Neural cell (in vitro differentiated cells): ENCODE results near the gene HHIPL1. TPM values are rescaled to one million over a fixed set of nuclear protein-coding genes. Genes with fewer than 3 reads are reported as not detected.

Experiments
- H2AFZ ChIP-seq: fragments of 200-600, 300-800 bp; sonication (generic), shearing (Covaris generic); 2 replicates; pipeline ENCODE4 v1.6.0; 2014; ENCODE audit warnings: low read depth, mild to moderate bottlenecking, antibody characterized with exemption, low read length, moderate library complexity
- H3F3A ChIP-seq: fragments of 200-600 bp; shearing (Covaris generic); 2 replicates; pipeline ENCODE4 v1.6.1; 2016; ENCODE audit warnings: mild to moderate bottlenecking, moderate library complexity, mixed read lengths, antibody characterized with exemption, low read length; ENCODE audit not compliant: insufficient read depth, poor library complexity, severe bottlenecking
- H3K27ac ChIP-seq: fragments of 200-600, 300-800 bp; sonication (generic), shearing (Covaris generic); 2 replicates; pipeline ENCODE4 v1.5.1; 2014; ENCODE audit warnings: mild to moderate bottlenecking, low read length, moderate library complexity
- H3K27me3 ChIP-seq: fragments of 300-800, 200-600 bp; sonication (generic), shearing (Covaris generic); 2 replicates; pipeline ENCODE4 v1.6.0; 2014; ENCODE audit warnings: mild to moderate bottlenecking, low read depth, low read length, moderate library complexity; ENCODE audit not compliant: insufficient read depth
- H3K36me3 ChIP-seq: fragments of 300-800, 200-600 bp; sonication (generic), shearing (Covaris generic); 2 replicates; pipeline ENCODE4 v1.5.1; 2014; ENCODE audit warnings: mild to moderate bottlenecking, antibody characterized with exemption, low read length, moderate library complexity; ENCODE audit not compliant: insufficient read depth
- H3K4me2 ChIP-seq: fragments of 300-800, 200-600 bp; sonication (generic), shearing (Covaris generic); 2 replicates; pipeline ENCODE4 v1.6.0; 2014; ENCODE audit warnings: mild to moderate bottlenecking, low read length
- H3K4me3 ChIP-seq: fragments of 300-800, 200-600 bp; sonication (generic), shearing (Covaris generic); 2 replicates; pipeline ENCODE4 v1.5.1; 2014; ENCODE audit warnings: mild to moderate bottlenecking, low read length, moderate library complexity
- H3K79me2 ChIP-seq: fragments of 200-600 bp; shearing (Covaris generic); replicated peaks from 2 replicates; pipeline ENCODE4 v1.6.0; 2014; ENCODE audit warnings: mild to moderate bottlenecking, low read length, moderate library complexity; ENCODE audit not compliant: insufficient read depth
- H3K9ac ChIP-seq: fragments of 300-800, 200-600 bp; sonication (generic), shearing (Covaris generic); 2 replicates; pipeline ENCODE4 v1.6.1; 2016; ENCODE audit warnings: mild to moderate bottlenecking, low read length, mixed read lengths
- H3K9me2 ChIP-seq: fragments of 200-600 bp; shearing (Covaris generic); 2 replicates; pipeline ENCODE4 v1.6.1; 2016; ENCODE audit warnings: mild to moderate bottlenecking, low read length, mixed read lengths; ENCODE audit not compliant: insufficient read depth
- H3K9me3 ChIP-seq: fragments of 200-600, 300-800 bp; sonication (generic), shearing (Covaris generic); 2 replicates; pipeline ENCODE4 v1.6.1; 2016; ENCODE audit warnings: mild to moderate bottlenecking, mixed run types, low read length, moderate library complexity, mixed read lengths
- H4K20me1 ChIP-seq: fragments of 200-600 bp; shearing (Covaris generic); 2 replicates; pipeline ENCODE4 v1.6.1; 2016; ENCODE audit warnings: mild to moderate bottlenecking, mixed run types; ENCODE audit not compliant: insufficient read depth
- EP300 ChIP-seq: fragments of 450-650 bp; conservative IDR thresholded peaks from 2 replicates; pipeline ENCODE4 v1.6.1; 2014; ENCODE audit warnings: antibody characterized with exemption, mild to moderate bottlenecking, moderate library complexity; ENCODE audit not compliant: poor library complexity, severe bottlenecking
- EZH2 ChIP-seq: fragments of 200-600, 300-800 bp; shearing (Covaris generic), sonication (generic); IDR thresholded peaks from 2 replicates; pipeline ENCODE4 v1.6.1; 2014; ENCODE audit warnings: antibody characterized with exemption, low read length, borderline replicate concordance, mild to moderate bottlenecking; ENCODE audit not compliant: insufficient read depth, poor library complexity, severe bottlenecking
- MXI1 ChIP-seq: fragments of 450-650 bp; conservative IDR thresholded peaks from 2 replicates; pipeline ENCODE4 v1.6.1; 2014; ENCODE audit warnings: antibody characterized with exemption, mild to moderate bottlenecking; ENCODE audit not compliant: poor library complexity, severe bottlenecking
- POLR2AphosphoS5 ChIP-seq: IDR thresholded peaks from 2 replicates; pipeline ENCODE4 v1.6.1; 2012
- RAD21 ChIP-seq: fragments of 450-650 bp; conservative IDR thresholded peaks from 2 replicates; pipeline ENCODE4 v1.6.1; 2014; ENCODE audit warnings: antibody characterized with exemption, mild to moderate bottlenecking, moderate library complexity
- REST ChIP-seq: IDR thresholded peaks from 2 replicates; pipeline ENCODE4 v1.6.1; 2012; ENCODE audit warnings: borderline replicate concordance
- SMC3 ChIP-seq: fragments of 450-650 bp; conservative IDR thresholded peaks from 2 replicates; pipeline ENCODE4 v1.6.1; 2014; ENCODE audit warnings: antibody characterized with exemption, mild to moderate bottlenecking, moderate library complexity; ENCODE audit not compliant: poor library complexity
- TAF1 ChIP-seq: IDR thresholded peaks from 2 replicates; pipeline ENCODE4 v1.6.1; 2012; ENCODE audit warnings: low read depth
- polyA plus RNA-seq: library from polyadenylated mRNA; depleted of rRNA; stranded (reverse); fragments of >200 nt; gene quantifications from 2 replicates; pipeline ENCODE4 v1.2.3, GENCODE V29; 2014
- TF ChIP-seq, protein P1 (sequence below): fragments of 450-650 bp; IDR thresholded peaks from 2 replicates; pipeline ENCODE4 v1.5.1; 2014; ENCODE audit warnings: antibody characterized with exemption, mild to moderate bottlenecking, moderate library complexity; ENCODE audit not compliant: poor library complexity, severe bottlenecking

The HHIPL1 gene
- polyA plus RNA-seq, 1 donor from 2014 or later: 0.47 TPM

- Histone ChIP-seq H3K4me2 (no peak overlapping the region), H3K27ac (no peak overlapping the region), H4K20me1 (no peaks in the 10 kb centered on the region), H3K9me3 (no peaks in the 10 kb centered on the region), H3K9ac (no peak overlapping the region), H3F3A (no peaks in the 10 kb centered on the region), H3K9me2 (no peaks in the 10 kb centered on the region), H3K36me3 (no peaks in the 10 kb centered on the region), H2AFZ (no peak overlapping the region), H3K79me2 (no peaks in the 10 kb centered on the region), H3K27me3 (no peaks in the 10 kb centered on the region), H3K4me3 (no peak overlapping the region)
- TF ChIP-seq REST (no peak), RAD21 (no peak), EP300 (no peak), POLR2AphosphoS5 (no peak), MXI1 (no peak), EZH2 (no peak), SMC3 (no peak), TAF1 (no peak)
- TF ChIP-seq, protein P1, sequence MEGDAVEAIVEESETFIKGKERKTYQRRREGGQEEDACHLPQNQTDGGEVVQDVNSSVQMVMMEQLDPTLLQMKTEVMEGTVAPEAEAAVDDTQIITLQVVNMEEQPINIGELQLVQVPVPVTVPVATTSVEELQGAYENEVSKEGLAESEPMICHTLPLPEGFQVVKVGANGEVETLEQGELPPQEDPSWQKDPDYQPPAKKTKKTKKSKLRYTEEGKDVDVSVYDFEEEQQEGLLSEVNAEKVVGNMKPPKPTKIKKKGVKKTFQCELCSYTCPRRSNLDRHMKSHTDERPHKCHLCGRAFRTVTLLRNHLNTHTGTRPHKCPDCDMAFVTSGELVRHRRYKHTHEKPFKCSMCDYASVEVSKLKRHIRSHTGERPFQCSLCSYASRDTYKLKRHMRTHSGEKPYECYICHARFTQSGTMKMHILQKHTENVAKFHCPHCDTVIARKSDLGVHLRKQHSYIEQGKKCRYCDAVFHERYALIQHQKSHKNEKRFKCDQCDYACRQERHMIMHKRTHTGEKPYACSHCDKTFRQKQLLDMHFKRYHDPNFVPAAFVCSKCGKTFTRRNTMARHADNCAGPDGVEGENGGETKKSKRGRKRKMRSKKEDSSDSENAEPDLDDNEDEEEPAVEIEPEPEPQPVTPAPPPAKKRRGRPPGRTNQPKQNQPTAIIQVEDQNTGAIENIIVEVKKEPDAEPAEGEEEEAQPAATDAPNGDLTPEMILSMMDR: no peak
Measured at GRCh38 chr14:99676657-99677056, 31.7 kb downstream of the HHIPL1 start.

DNA sequence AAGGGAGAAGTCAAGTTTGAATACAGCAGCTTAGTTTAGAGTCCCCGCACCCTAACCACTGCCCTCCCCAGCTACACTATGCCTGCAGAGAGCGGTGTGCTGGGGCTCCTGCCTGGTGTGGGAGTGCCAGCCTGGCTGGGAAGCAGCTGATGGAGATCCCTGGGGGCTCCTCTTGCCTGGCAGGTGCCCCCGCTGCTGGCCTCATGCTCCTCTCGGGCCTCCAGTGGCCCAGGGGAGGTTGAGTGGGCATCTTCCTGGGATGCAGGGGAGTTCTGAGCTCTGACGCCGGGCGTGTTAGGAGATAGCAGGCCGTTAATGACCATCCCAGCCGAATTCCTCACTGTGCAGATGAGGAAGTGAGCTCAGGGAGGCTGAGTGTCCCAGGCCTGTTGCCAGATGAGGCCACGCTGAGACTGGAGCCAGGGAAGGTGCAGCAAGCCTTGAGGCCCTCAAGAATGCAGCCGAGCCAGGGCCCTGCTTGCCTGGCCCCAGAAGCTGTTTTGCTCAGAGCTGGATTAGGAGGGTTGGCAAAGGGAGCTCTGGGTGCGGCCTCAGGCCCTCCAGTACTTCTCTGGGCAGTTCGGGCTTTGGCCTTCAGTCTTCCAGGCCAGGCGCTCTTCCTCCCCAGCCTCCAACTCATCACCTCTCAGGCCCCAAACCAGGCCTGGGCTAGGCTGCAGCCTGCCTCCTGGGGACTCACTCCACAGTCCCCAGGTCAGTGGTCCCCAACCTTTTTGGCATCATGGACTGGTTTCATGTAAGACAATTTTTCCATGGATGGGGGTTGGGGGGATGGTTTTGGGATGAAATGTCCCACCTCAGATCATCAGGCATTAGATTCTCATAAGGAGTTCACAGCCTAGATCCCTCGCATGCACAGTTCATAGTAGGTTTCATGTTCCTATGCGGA is 32.6 kb downstream of the HHIPL1 start:
- H3K36me3 ChIP-seq: no peaks in the 10 kb centered on the region
- H3K9me3 ChIP-seq: no peaks in the 10 kb centered on the region
- no peak overlapping the region for H3K4me3 ChIP-seq
- no peaks in the 10 kb centered on the region for H3K27me3 ChIP-seq
- H3K4me2 ChIP-seq: no peak overlapping the region
- no peaks in the 10 kb centered on the region for H3K79me2 ChIP-seq
- no peak overlapping the region for H2AFZ ChIP-seq
- H3F3A ChIP-seq: no peaks in the 10 kb centered on the region
- TF ChIP-seq EZH2 (no peak), EP300 (no peak), POLR2AphosphoS5 (no peak), RAD21 (no peak), TAF1 (no peak), REST (no peak), MXI1 (no peak), SMC3 (no peak)
- TF ChIP-seq, protein P1: no peak
- H3K9ac ChIP-seq: no peak overlapping the region
- H3K9me2 ChIP-seq: no peaks in the 10 kb centered on the region
- no peak overlapping the region for H3K27ac ChIP-seq
- H4K20me1 ChIP-seq: no peaks in the 10 kb centered on the region
